Prostate gland (tissue), 2 donors: ENCODE measurements around the gene TLR2. TPM values are rescaled to one million over a fixed set of nuclear protein-coding genes. Genes with fewer than 3 reads are reported as not detected.
A peak's percentile ranks its signal among the peaks of the same experiment; 100 is the strongest.

ENCODE experiments used
- DNase-seq: peaks from one replicate; pipeline ENCODE4 v3.0.0-alpha.2; 2019; ENCODE audit warnings: low spot score
- H3K27ac ChIP-seq, 2 donors: fragments of 200-600 bp; sonication (generic); 2 replicates each; pipeline ENCODE4 v1.5.1; 2017 to 2019
- H3K27me3 ChIP-seq: fragments of 200-600 bp; sonication (generic); replicated peaks from 2 replicates; pipeline ENCODE4 v1.5.1; 2019; ENCODE audit not compliant: insufficient read depth
- H3K36me3 ChIP-seq, 2 donors: fragments of 200-600 bp; sonication (generic); 1 replicate in 1 of 2; 2 replicates in 1 of 2; pipeline versions ENCODE4 v1.5.1 to v1.8.1; 2017 to 2019
- H3K4me1 ChIP-seq: fragments of 200-600 bp; sonication (generic); replicated peaks from 2 replicates; pipeline ENCODE4 v1.5.1; 2019
- H3K4me3 ChIP-seq, 2 donors: fragments of 200-600 bp; sonication (generic); 2 replicates each; pipeline ENCODE4 v1.5.1; 2017 to 2019
- H3K9me3 ChIP-seq: fragments of 200-600 bp; sonication (generic); 2 replicates; pipeline ENCODE4 v1.5.1; 2017
- POLR2A ChIP-seq: fragments of 450-650 bp; IDR thresholded peaks from one replicate; pipeline ENCODE4 v1.6.1; 2016; ENCODE audit warnings: antibody characterized with exemption, mild to moderate bottlenecking
- POLR2AphosphoS5 ChIP-seq: sonication (generic); formaldehyde crosslinking; IDR thresholded peaks from one replicate; pipeline ENCODE4 v1.6.1; 2017; ENCODE audit warnings: antibody characterized with exemption
- WGBS: methylation state at CpG from one replicate; pipeline ENCODE4 v1.1.5; 2018; 5-methylcytosine and 5-hydroxymethylcytosine counted together
- intact Hi-C: fragments of 100-400 bp; cut with DNase I; formaldehyde crosslinking; loops from one replicate; pipeline ENCODE4 v1.14.2; 2022
- total RNA-seq, 2 donors: library from RNA; depleted of rRNA; stranded (reverse); fragments of >200 nt; gene quantifications; one replicate each; pipeline ENCODE4 v1.1.0, GENCODE V29; 2016
- TF ChIP-seq, protein P1 (sequence below), 4 experiments: fragments of 200-600 bp in 2 of 4; fragments of 450-650 bp in 2 of 4; sonication (generic) in 2 of 4; IDR thresholded peaks; 1 replicate in 3 of 4; 2 replicates in 1 of 4; pipeline ENCODE4 v1.5.1; 2016 to 2019; ENCODE audit warnings: antibody characterized with exemption in 4 of 4, mild to moderate bottlenecking in 2 of 4, moderate library complexity in 2 of 4

The TLR2 gene
- total RNA-seq, 2 donors from 2014 or later, result 5.5 to 8.9 TPM

DNA sequence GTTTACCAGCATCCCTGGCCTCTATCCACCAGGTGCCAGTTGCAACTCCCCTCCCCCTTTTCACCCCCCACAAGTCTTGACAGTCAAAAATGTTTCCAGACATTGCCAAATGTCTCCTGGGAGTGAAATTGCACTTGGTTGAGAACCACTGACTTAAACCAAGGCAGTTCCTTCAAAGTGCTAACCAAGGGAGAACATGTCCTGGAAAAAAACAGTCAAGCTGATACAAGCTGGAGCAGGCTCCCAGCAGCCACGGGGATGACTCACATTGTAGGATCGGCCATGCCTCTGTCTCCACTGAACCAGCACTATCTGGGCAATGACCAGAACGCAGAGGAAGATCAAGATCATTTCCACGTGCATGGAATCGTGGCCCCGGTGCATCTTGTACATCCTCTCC lies 64.3 kb downstream of the TLR2 start:
- no peaks in the 10 kb centered on the region for H3K9me3 ChIP-seq
- no peaks in the 10 kb centered on the region for H3K36me3 ChIP-seq
- DNase-seq, result peak; percentile 31
- H3K27ac ChIP-seq, result peak overlapping the region in 1 of 2 donors; percentile 12
- no peak for TF ChIP-seq POLR2A
- peak; percentile 11 for TF ChIP-seq POLR2AphosphoS5
- TF ChIP-seq, protein P1, sequence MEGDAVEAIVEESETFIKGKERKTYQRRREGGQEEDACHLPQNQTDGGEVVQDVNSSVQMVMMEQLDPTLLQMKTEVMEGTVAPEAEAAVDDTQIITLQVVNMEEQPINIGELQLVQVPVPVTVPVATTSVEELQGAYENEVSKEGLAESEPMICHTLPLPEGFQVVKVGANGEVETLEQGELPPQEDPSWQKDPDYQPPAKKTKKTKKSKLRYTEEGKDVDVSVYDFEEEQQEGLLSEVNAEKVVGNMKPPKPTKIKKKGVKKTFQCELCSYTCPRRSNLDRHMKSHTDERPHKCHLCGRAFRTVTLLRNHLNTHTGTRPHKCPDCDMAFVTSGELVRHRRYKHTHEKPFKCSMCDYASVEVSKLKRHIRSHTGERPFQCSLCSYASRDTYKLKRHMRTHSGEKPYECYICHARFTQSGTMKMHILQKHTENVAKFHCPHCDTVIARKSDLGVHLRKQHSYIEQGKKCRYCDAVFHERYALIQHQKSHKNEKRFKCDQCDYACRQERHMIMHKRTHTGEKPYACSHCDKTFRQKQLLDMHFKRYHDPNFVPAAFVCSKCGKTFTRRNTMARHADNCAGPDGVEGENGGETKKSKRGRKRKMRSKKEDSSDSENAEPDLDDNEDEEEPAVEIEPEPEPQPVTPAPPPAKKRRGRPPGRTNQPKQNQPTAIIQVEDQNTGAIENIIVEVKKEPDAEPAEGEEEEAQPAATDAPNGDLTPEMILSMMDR (IDR thresholded peaks at IDR 0.05), result no peak
- no peaks in the 10 kb centered on the region for H3K4me1 ChIP-seq
- 25% methylated on average over 6 of the region's 6 CpGs for WGBS
- intact Hi-C loops, result no loop called here
- H3K27me3 ChIP-seq, result no peaks in the 10 kb centered on the region
- no peak overlapping the region for H3K4me3 ChIP-seq

DNA sequence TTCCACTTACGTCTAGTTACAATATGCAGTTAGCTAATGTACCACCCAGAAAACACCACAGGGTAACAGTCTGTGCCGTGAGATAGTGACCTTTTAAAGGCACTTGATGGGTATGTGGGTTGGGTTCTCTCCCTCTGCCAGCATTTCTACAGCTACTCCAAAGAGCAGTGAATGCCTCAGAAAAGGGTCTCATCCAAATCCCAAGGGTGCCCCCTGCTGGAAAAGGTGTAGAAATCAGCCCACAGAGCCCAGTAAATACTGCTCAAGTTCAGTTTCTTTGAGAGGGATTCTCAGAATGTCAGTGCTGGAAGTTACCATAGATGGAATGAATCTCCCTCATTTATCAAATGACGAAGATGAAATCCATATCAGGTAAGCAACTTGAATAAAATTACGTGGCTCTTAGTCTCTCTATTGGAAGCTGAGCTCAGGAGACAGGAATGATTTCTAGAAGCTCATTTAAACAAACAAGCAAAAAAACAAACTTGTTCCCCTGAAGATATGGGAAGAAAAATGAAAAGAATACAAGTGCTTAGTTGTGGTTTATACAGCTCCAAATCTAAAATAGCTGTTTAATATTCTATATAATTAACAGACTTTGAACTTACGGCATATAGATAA lies 66.2 kb downstream of the TLR2 start:
- Histone ChIP-seq H3K27ac (no peak overlapping the region), H3K27me3 (no peaks in the 10 kb centered on the region), H3K36me3 (no peaks in the 10 kb centered on the region), H3K4me3 (no peak overlapping the region), H3K4me1 (no peaks in the 10 kb centered on the region), H3K9me3 (no peaks in the 10 kb centered on the region)
- DNase-seq, result peak; percentile 36
- intact Hi-C loops, result no loop called here
- WGBS, result 51% methylated on average over 5 of the region's 5 CpGs
- TF ChIP-seq, protein P1 (IDR thresholded peaks at IDR 0.05), result peak in 3 of 4 experiments; percentile 36 to 61 (median 47)
- no peak for TF ChIP-seq POLR2A

DNA sequence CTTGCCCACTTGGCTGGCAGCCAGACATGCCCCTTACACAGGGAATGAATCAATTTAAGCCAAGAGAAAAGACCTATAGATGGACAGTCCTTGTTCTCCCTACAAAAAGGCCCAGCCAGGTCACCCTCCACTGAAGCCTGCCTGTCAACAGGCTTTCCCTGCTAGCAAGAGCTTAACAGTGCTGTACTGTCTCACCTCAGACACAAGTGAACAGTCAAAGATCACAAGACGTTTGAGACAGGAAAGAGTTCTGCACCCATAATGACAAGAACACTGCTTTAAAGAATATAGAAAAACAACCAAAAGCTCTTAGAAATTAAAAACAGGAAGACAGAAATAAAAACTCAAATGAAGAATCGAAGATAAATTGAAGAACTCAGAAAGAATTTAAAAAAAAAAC lies 71.1 kb downstream of the TLR2 start:
- no peaks in the 10 kb centered on the region for H3K4me1 ChIP-seq
- DNase-seq, result no peak
- H3K36me3 ChIP-seq, result no peaks in the 10 kb centered on the region
- WGBS, result 88% methylated on average over 2 of the region's 2 CpGs
- no peak overlapping the region for H3K27ac ChIP-seq
- no peaks in the 10 kb centered on the region for H3K27me3 ChIP-seq
- intact Hi-C loops, result no loop called here
- TF ChIP-seq, protein P1 (IDR thresholded peaks at IDR 0.05), result no peak
- TF ChIP-seq POLR2A, result no peak
- TF ChIP-seq POLR2AphosphoS5, result no peak
- H3K4me3 ChIP-seq, result no peak overlapping the region
- H3K9me3 ChIP-seq, result no peaks in the 10 kb centered on the region

Other genes starting within 250 kb of the TLR2 start
- 10 to 100 TPM in 1 of 2 donors, 1 to 10 TPM in 1; 9.3 to 12.5 TPM for gene TMEM131L, start 217.9 kb upstream of the TLR2 start, total RNA-seq
- gene RNF175, start 75.7 kb downstream of the TLR2 start, total RNA-seq, result 1 to 10 TPM in 1 of 2 donors, not detected in 1; 1.9 TPM
- 1 to 10 TPM; 3.7 to 6.1 TPM for gene SFRP2, start 104.8 kb downstream of the TLR2 start, total RNA-seq